C1 segment of cervical spinal cord (tissue), 14 donors: Measurements from ENCODE around the gene NUS1.
"Not testable (repeated sequence)": the region's sequence is repeated elsewhere in the genome, so short reads cannot be mapped to it uniquely, and the experiment has no call there.

Experiments used
- DNase-seq, 14 donors: peaks; one replicate each; lab custom pipeline; 2025; lab: John Stamatoyannopoulos, UW

NUS1 gene

DNA sequence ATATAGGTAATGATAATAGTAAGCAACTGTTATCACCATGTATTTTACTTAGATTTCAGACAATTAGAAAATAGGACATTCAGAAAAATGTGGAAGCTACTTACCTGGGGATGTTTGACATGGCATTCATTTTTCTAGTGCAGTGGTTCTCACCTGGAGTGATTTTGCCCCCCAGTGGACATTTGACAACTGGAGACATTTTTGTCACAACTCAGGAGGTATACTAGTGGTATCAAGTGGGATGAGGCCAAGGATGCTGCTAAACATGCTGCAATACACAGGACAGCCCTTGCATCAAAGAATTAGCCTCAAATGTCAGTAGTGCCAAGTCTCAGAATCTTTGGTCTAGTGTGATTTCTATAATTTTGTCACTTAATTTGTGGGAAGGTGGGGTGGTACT lies 36.1 kb downstream of the NUS1 start:
- no peak for DNase-seq

DNA sequence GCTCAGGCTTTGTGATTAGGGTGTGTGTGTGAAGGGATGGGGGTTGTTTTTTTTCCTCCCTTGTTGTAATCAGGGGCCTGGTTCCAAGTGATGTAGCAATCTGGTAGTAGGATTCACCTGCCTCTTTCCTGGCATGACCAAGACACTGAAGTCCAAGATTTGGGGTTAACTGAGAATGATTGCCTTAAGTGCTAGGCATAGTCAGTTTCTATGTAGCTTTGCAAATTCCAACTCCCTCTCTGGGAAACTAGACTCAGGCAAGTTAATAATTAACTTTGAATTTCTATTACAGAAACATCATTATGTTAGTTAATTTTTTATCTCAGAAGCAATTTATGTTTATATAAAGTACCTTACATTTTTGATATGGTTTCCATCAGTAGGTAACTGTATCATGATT lies 43.6 kb downstream of the NUS1 start:
- DNase-seq, result no peak

DNA sequence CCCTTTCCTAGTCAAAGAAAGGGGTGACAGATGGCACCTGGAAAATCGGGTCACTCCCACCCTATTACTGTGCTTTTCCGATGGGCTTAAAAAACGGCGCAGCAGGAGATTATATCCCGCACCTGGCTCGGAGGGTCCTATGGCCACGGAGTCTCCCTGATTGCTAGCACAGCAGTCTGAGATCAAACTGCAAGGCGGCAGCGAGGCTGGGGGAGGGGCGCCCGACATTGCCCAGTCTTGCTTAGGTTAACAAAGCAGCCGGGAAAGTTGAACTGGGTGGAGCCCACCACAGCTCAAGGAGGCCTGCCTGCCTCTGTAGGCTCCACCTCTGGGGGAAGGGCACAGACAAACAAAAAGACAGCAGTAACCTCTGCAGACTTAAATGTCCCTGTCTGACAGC lies 46.3 kb downstream of the NUS1 start:
- DNase-seq, result not testable (repeated sequence)

DNA sequence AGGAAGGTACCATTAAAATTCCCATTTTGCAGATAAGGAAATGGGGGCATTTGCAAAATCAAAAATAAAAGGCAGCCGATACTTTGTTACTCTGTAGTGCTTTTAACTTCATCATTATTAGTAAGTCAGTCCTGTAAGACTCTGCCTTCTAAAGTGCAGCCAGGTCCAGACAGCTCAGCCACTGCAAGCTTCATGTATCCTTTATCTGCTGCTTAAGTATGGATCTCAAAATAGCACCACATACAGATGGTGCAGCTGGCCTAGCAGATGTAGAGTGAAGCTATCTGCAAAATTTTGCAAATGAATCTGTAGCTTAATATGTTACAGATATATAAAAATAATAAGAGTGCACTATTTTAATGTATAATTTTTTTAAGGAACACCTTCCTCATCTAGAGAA lies 53.4 kb downstream of the NUS1 start:
- no peak for DNase-seq

DNA sequence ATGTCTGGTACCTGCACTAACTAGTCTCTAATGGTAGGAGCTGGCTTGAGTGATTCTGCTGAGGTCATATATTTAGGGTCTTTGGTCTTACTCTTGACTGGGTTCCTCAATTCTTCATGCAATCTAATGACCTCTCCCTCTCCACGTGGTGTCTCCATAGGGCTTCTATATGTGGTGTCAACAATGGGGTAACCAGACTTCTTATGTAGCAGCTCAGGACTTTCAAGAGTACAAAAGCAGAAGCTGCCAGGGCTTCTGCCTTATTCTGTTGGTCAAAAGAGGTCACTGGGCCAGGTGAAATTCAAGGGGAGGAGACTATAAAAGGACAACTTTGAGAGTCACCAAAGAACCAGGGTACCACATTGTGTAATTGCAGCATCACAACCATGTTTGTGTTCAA lies 54.3 kb downstream of the NUS1 start:
- DNase-seq, result no peak

DNA sequence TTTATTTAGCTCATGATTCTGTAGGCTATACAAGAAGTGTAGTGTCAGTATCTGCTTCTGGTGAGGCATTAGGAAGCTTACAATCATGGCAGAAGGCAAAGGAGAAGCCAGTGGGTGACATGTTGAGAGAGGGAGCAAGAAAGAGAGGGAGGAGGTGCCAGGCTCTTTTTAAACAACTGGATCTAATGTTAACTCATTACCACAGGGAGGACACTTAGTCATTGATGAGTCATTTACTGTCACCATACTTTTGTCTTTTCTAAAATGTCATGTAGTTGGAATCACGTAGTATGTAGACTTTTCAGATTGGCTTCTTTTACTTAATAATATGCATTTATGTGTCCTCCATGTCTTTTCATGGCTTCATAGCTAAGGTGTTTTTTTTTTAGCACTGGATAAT lies 58.1 kb downstream of the NUS1 start:
- DNase-seq, result no peak

DNA sequence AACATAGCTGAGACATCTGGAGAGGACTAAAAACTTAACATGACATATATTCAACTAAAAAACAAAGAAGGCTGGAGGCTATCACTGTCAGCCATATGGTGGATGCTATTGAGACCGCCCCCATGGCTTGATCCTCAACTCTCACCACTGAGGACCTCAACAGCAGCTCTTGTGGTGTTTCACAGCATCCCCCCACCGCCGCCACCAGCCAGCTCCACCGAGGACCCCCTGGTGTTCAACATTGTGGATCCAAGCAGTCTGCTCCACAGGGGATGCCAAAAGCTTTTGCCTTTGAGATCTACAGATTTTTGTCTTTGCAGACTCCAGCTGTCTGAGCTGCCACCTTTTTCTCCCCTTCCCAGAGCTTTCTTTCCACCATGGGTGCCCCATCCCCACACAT lies 64.6 kb downstream of the NUS1 start:
- DNase-seq, result no peak

DNA sequence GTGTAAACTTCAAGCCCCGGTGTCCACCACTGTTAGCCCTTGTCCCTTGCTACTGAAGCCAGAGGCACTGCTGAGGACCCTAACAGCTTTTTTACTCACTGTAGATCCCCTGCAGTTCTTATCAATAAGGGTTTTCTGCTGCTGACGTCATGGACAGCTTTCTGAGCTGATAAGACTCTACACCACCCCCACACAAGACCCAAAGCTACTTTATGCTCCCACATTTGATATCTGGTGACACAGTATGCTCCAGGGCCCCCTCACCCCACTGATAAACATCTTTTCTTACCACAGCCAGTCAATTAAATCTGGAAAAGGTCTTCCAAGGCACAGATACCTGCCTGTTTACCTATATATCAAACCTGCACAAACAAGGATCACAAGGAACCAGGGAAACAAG lies 65.3 kb downstream of the NUS1 start:
- no peak for DNase-seq

DNA sequence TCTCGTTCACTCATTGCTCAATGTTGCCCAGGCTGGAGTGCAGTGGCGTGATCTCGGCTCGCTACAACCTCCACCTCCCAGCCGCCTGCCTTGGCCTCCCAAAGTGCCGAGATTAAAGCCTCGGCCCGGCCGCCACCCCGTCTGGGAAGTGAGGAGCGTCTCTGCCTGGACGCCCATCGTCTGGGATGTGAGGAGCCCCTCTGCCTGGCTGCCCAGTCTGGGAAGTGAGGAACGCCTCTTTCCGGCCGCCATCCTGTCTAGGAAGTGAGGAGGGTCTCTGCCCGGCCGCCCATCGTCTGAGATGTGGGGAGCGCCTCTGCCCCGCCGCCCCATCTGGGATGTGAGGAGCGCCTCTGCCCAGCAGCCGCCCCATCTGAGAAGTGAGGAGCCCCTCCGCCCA lies 75.4 kb downstream of the NUS1 start:
- DNase-seq, result not testable (repeated sequence)
